ENCODE measurements around the gene YTHDC2.

The YTHDC2 gene

GRCh38 chr5:113495422-113495841 lies 18.1 kb upstream of the YTHDC2 start:
- Histone ChIP-seq H3K27me3 (ENCODE audit: control insufficient read depth in 1 of 2, insufficient read depth in 2 of 2, low read length in 2 of 2) (no peaks in the 10 kb centered on the region), H3K9me3 (ENCODE audit: low read length) (no peaks in the 10 kb centered on the region), H3K4me3 (ENCODE audit: low read depth in 1 of 2, low read length in 2 of 2) (no peak overlapping the region), H3K9ac (ENCODE audit: low read length) (no peak overlapping the region), H3K27ac (ENCODE audit: low read depth, low read length) (no peak overlapping the region), H3K4me1 (ENCODE audit: insufficient read depth, low read length) (no peaks in the 10 kb centered on the region), H3K36me3 (ENCODE audit: insufficient read depth, low read length) (no peaks in the 10 kb centered on the region)

- Histone ChIP-seq H3K4me3 (ENCODE audit: low read depth in 1 of 2, low read length in 2 of 2) (no peak overlapping the region), H3K4me1 (ENCODE audit: insufficient read depth, low read length) (no peaks in the 10 kb centered on the region), H3K9ac (ENCODE audit: low read length) (no peak overlapping the region), H3K27me3 (ENCODE audit: control insufficient read depth in 1 of 2, insufficient read depth in 2 of 2, low read length in 2 of 2) (no peaks in the 10 kb centered on the region), H3K9me3 (ENCODE audit: low read length) (no peaks in the 10 kb centered on the region), H3K27ac (ENCODE audit: low read depth, low read length) (no peak overlapping the region), H3K36me3 (ENCODE audit: insufficient read depth, low read length) (no peaks in the 10 kb centered on the region)
These were observed 11.4 kb upstream of the YTHDC2 start for GRCh38 chr5:113502073-113502472.

- Histone ChIP-seq H3K27me3 (ENCODE audit: control insufficient read depth in 1 of 2, insufficient read depth in 2 of 2, low read length in 2 of 2) (no peaks in the 10 kb centered on the region), H3K4me1 (ENCODE audit: insufficient read depth, low read length) (no peaks in the 10 kb centered on the region), H3K27ac (ENCODE audit: low read depth, low read length) (no peak overlapping the region)
These were observed 10.3 kb upstream of the YTHDC2 start for GRCh38 chr5:113503146-113503545.

GRCh38 chr5:113505181-113505580 lies 8.3 kb upstream of the YTHDC2 start:
- H3K9me3 ChIP-seq (ENCODE audit: low read length): no peaks in the 10 kb centered on the region
- H3K36me3 ChIP-seq (ENCODE audit: insufficient read depth, low read length): no peaks in the 10 kb centered on the region
- no peak overlapping the region for H3K27ac ChIP-seq (ENCODE audit: low read depth, low read length)
- H3K9ac ChIP-seq (ENCODE audit: low read length): no peak overlapping the region
- no peaks in the 10 kb centered on the region for H3K27me3 ChIP-seq (ENCODE audit: control insufficient read depth in 1 of 2, insufficient read depth in 2 of 2, low read length in 2 of 2)
- no peak overlapping the region for H3K4me3 ChIP-seq (ENCODE audit: low read depth in 1 of 2, low read length in 2 of 2)
- H3K4me1 ChIP-seq (ENCODE audit: insufficient read depth, low read length): no peaks in the 10 kb centered on the region

More at GRCh38 chr5:113503146-113503545, 10.3 kb upstream of the YTHDC2 start:
- Histone ChIP-seq H3K36me3 (ENCODE audit: insufficient read depth, low read length) (no peaks in the 10 kb centered on the region), H3K9ac (ENCODE audit: low read length) (no peak overlapping the region), H3K4me3 (ENCODE audit: low read depth in 1 of 2, low read length in 2 of 2) (no peak overlapping the region), H3K9me3 (ENCODE audit: low read length) (no peaks in the 10 kb centered on the region)

GRCh38 chr5:113507601-113508000 lies 5.9 kb upstream of the YTHDC2 start:
- no peaks in the 10 kb centered on the region for H3K4me1 ChIP-seq (ENCODE audit: insufficient read depth, low read length)

GRCh38 chr5:113508756-113509155 lies 4.7 kb upstream of the YTHDC2 start:
- no peaks in the 10 kb centered on the region for H3K27me3 ChIP-seq (ENCODE audit: control insufficient read depth in 1 of 2, insufficient read depth in 2 of 2, low read length in 2 of 2)
- no peaks in the 10 kb centered on the region for H3K36me3 ChIP-seq (ENCODE audit: insufficient read depth, low read length)
- no peak overlapping the region for H3K4me3 ChIP-seq (ENCODE audit: low read depth in 1 of 2, low read length in 2 of 2)
- no peaks in the 10 kb centered on the region for H3K4me1 ChIP-seq (ENCODE audit: insufficient read depth, low read length)
- no peak overlapping the region for H3K9ac ChIP-seq (ENCODE audit: low read length)
- no peak overlapping the region for H3K27ac ChIP-seq (ENCODE audit: low read depth, low read length)
- no peaks in the 10 kb centered on the region for H3K9me3 ChIP-seq (ENCODE audit: low read length)

More at GRCh38 chr5:113507601-113508000, 5.9 kb upstream of the YTHDC2 start:
- H3K4me3 ChIP-seq (ENCODE audit: low read depth in 1 of 2, low read length in 2 of 2): no peak overlapping the region
- no peaks in the 10 kb centered on the region for H3K9me3 ChIP-seq (ENCODE audit: low read length)
- H3K27me3 ChIP-seq (ENCODE audit: control insufficient read depth in 1 of 2, insufficient read depth in 2 of 2, low read length in 2 of 2): no peaks in the 10 kb centered on the region
- H3K27ac ChIP-seq (ENCODE audit: low read depth, low read length): no peak overlapping the region
- no peaks in the 10 kb centered on the region for H3K36me3 ChIP-seq (ENCODE audit: insufficient read depth, low read length)
- no peak overlapping the region for H3K9ac ChIP-seq (ENCODE audit: low read length)

GRCh38 chr5:113510836-113511451 lies 2.5 kb upstream of the YTHDC2 start:
- peaks cover 5% of the 10 kb centered on the region for H3K36me3 ChIP-seq (ENCODE audit: insufficient read depth, low read length)
- H3K4me3 ChIP-seq (ENCODE audit: low read depth in 1 of 2, low read length in 2 of 2): no peak overlapping the region
- no peaks in the 10 kb centered on the region for H3K9me3 ChIP-seq (ENCODE audit: low read length)
- H3K27ac ChIP-seq (ENCODE audit: low read depth, low read length): no peak overlapping the region
- H3K4me1 ChIP-seq (ENCODE audit: insufficient read depth, low read length): peaks cover 10% of the 10 kb centered on the region
- no peaks in the 10 kb centered on the region for H3K27me3 ChIP-seq (ENCODE audit: control insufficient read depth in 1 of 2, insufficient read depth in 2 of 2, low read length in 2 of 2)
- no peak overlapping the region for H3K9ac ChIP-seq (ENCODE audit: low read length)

- no peaks in the 10 kb centered on the region for H3K27me3 ChIP-seq (ENCODE audit: control insufficient read depth in 1 of 2, insufficient read depth in 2 of 2, low read length in 2 of 2)
- peaks cover 10% of the 10 kb centered on the region for H3K4me1 ChIP-seq (ENCODE audit: insufficient read depth, low read length)
- H3K9me3 ChIP-seq (ENCODE audit: low read length): no peaks in the 10 kb centered on the region
- no peak overlapping the region for H3K4me3 ChIP-seq (ENCODE audit: low read depth in 1 of 2, low read length in 2 of 2)
- H3K9ac ChIP-seq (ENCODE audit: low read length): no peak overlapping the region
- no peak overlapping the region for H3K27ac ChIP-seq (ENCODE audit: low read depth, low read length)
- peaks cover 5% of the 10 kb centered on the region for H3K36me3 ChIP-seq (ENCODE audit: insufficient read depth, low read length)
These were observed 1.2 kb upstream of the YTHDC2 start for GRCh38 chr5:113512341-113512740.

- Histone ChIP-seq H3K4me1 (ENCODE audit: insufficient read depth, low read length) (peaks cover 10% of the 10 kb centered on the region), H3K36me3 (ENCODE audit: insufficient read depth, low read length) (peaks cover 5% of the 10 kb centered on the region), H3K27ac (ENCODE audit: low read depth, low read length) (peak overlapping the region; percentile 48), H3K9ac (ENCODE audit: low read length) (peak overlapping the region; percentile 62), H3K27me3 (ENCODE audit: control insufficient read depth in 1 of 2, insufficient read depth in 2 of 2, low read length in 2 of 2) (no peaks in the 10 kb centered on the region), H3K4me3 (ENCODE audit: low read depth in 1 of 2, low read length in 2 of 2) (peak overlapping the region; percentile 63 to 76), H3K9me3 (ENCODE audit: low read length) (no peaks in the 10 kb centered on the region)
These were observed 768 bp downstream of the YTHDC2 start for GRCh38 chr5:113514289-113514635.

GRCh38 chr5:113518884-113519283 lies 5.4 kb downstream of the YTHDC2 start:
- Histone ChIP-seq H3K4me3 (ENCODE audit: low read depth in 1 of 2, low read length in 2 of 2) (no peak overlapping the region), H3K27me3 (ENCODE audit: control insufficient read depth in 1 of 2, insufficient read depth in 2 of 2, low read length in 2 of 2) (no peaks in the 10 kb centered on the region), H3K9ac (ENCODE audit: low read length) (no peak overlapping the region), H3K36me3 (ENCODE audit: insufficient read depth, low read length) (peaks cover 11% of the 10 kb centered on the region), H3K9me3 (ENCODE audit: low read length) (no peaks in the 10 kb centered on the region), H3K27ac (ENCODE audit: low read depth, low read length) (no peak overlapping the region), H3K4me1 (ENCODE audit: insufficient read depth, low read length) (peaks cover 10% of the 10 kb centered on the region)

GRCh38 chr5:113519412-113519811 lies 5.9 kb downstream of the YTHDC2 start:
- Histone ChIP-seq H3K36me3 (ENCODE audit: insufficient read depth, low read length) (peaks cover 11% of the 10 kb centered on the region), H3K9me3 (ENCODE audit: low read length) (no peaks in the 10 kb centered on the region), H3K4me1 (ENCODE audit: insufficient read depth, low read length) (peaks cover 15% of the 10 kb centered on the region), H3K27me3 (ENCODE audit: control insufficient read depth in 1 of 2, insufficient read depth in 2 of 2, low read length in 2 of 2) (no peaks in the 10 kb centered on the region), H3K9ac (ENCODE audit: low read length) (no peak overlapping the region), H3K4me3 (ENCODE audit: low read depth in 1 of 2, low read length in 2 of 2) (no peak overlapping the region), H3K27ac (ENCODE audit: low read depth, low read length) (no peak overlapping the region)

- no peaks in the 10 kb centered on the region for H3K27me3 ChIP-seq (ENCODE audit: control insufficient read depth in 1 of 2, insufficient read depth in 2 of 2, low read length in 2 of 2)
- no peak overlapping the region for H3K4me3 ChIP-seq (ENCODE audit: low read depth in 1 of 2, low read length in 2 of 2)
- no peaks in the 10 kb centered on the region for H3K9me3 ChIP-seq (ENCODE audit: low read length)
- no peak overlapping the region for H3K9ac ChIP-seq (ENCODE audit: low read length)
- H3K4me1 ChIP-seq (ENCODE audit: insufficient read depth, low read length): peaks cover 12% of the 10 kb centered on the region
- H3K36me3 ChIP-seq (ENCODE audit: insufficient read depth, low read length): peaks cover 10% of the 10 kb centered on the region
- H3K27ac ChIP-seq (ENCODE audit: low read depth, low read length): no peak overlapping the region
These were observed 6.9 kb downstream of the YTHDC2 start for GRCh38 chr5:113520429-113520828.
